PC-3 (cell line): ENCODE measurements around the gene VSX1. TPM values are rescaled to one million over a fixed set of nuclear protein-coding genes. Genes with fewer than 3 reads are reported as not detected.

Experiments used
- ATAC-seq: fragments of 200-7000 bp; cut with Tn5 transposase; 2 replicates; pipeline ENCODE4 v1.9.1; 2020; ENCODE audit warnings: mild to moderate bottlenecking, moderate library complexity
- BruUV-seq: library from RNA; stranded (reverse); fragments of 400-500 nt; replicated peaks from 2 replicates; lab custom pipeline; 2021; lab: Mats Ljungman, UMichigan
- CTCF ChIA-PET: fragments of 300-600 bp; sonication (Branson Sonifier 250); formaldehyde crosslinking; loops from one replicate; lab custom pipeline; 2022; ENCODE audit warnings: antibody characterized with exemption; lab: Charles Lee
- POLR2A ChIA-PET: fragments of 300-600 bp; sonication (Branson Sonifier 250); formaldehyde crosslinking; loops from one replicate; lab custom pipeline; 2022; ENCODE audit warnings: antibody characterized with exemption; ENCODE audit not compliant: unreplicated experiment; lab: Charles Lee
- DNase-seq: peaks from one replicate; pipeline ENCODE4 v3.0.0-alpha.2; 2015
- H2AFZ ChIP-seq: fragments of 300-600 bp; sonication (generic); 2 replicates; pipeline ENCODE4 v1.6.0; 2016; ENCODE audit warnings: antibody characterized with exemption, low read length
- H3F3A ChIP-seq: fragments of 300-600 bp; sonication (generic); one replicate; pipeline ENCODE4 v1.6.0; 2017; ENCODE audit warnings: antibody characterized with exemption, low read length, control low read depth, mild to moderate bottlenecking; ENCODE audit not compliant: unreplicated experiment
- H3K27ac ChIP-seq: fragments of 300-600 bp; sonication (generic); 2 replicates; pipeline ENCODE4 v1.5.1; 2016; ENCODE audit warnings: mild to moderate bottlenecking, low read length
- H3K27me3 ChIP-seq: fragments of 300-600 bp; sonication (generic); 2 replicates; pipeline ENCODE4 v1.6.1; 2016; ENCODE audit warnings: low read length, mixed read lengths
- H3K36me3 ChIP-seq: fragments of 300-600 bp; sonication (generic); 2 replicates; pipeline ENCODE4 v1.6.1; 2016; ENCODE audit warnings: low read depth, mixed run types, low read length, mixed read lengths
- H3K4me1 ChIP-seq: fragments of 300-600 bp; sonication (generic); 2 replicates; pipeline ENCODE4 v1.5.1; 2016; ENCODE audit warnings: low read length; ENCODE audit not compliant: insufficient read depth
- H3K4me2 ChIP-seq: fragments of 300-600 bp; sonication (generic); 2 replicates; pipeline ENCODE4 v1.6.0; 2016; ENCODE audit warnings: low read length
- H3K4me3 ChIP-seq: fragments of 300-600 bp; sonication (generic); 2 replicates; pipeline ENCODE4 v1.5.1; 2016; ENCODE audit warnings: mild to moderate bottlenecking, low read length, mixed read lengths
- H3K79me2 ChIP-seq: fragments of 300-600 bp; sonication (generic); 2 replicates; pipeline ENCODE4 v1.6.1; 2017; ENCODE audit warnings: low read length, mixed read lengths
- H3K9ac ChIP-seq: fragments of 300-600 bp; sonication (generic); 2 replicates; pipeline ENCODE4 v1.6.0; 2016; ENCODE audit warnings: mild to moderate bottlenecking, low read length
- H3K9me2 ChIP-seq: fragments of 300-600 bp; sonication (generic); replicated peaks from 2 replicates; pipeline ENCODE4 v1.6.1; 2016; ENCODE audit warnings: mixed run types, low read length, mixed read lengths
- H3K9me3 ChIP-seq: fragments of 300-600 bp; sonication (generic); 2 replicates; pipeline ENCODE4 v1.6.1; 2016; ENCODE audit warnings: low read length, mixed read lengths
- H4K20me1 ChIP-seq: fragments of 300-600 bp; sonication (generic); 2 replicates; pipeline ENCODE4 v1.6.1; 2016; ENCODE audit warnings: low read length, mixed read lengths
- EZH2 ChIP-seq: fragments of 300-600 bp; sonication (generic); IDR thresholded peaks from one replicate; pipeline ENCODE4 v1.6.1; 2017; ENCODE audit warnings: antibody characterized with exemption, mild to moderate bottlenecking, low read length; ENCODE audit not compliant: unreplicated experiment
- EZH2phosphoT487 ChIP-seq: fragments of 300-600 bp; sonication (generic); IDR thresholded peaks from 2 replicates; pipeline ENCODE4 v1.6.1; 2018; ENCODE audit warnings: mild to moderate bottlenecking, antibody characterized with exemption, low read length, borderline replicate concordance
- intact Hi-C: fragments of 100-400 bp; cut with micrococcal nuclease; formaldehyde crosslinking; loops from 2 replicates; pipeline ENCODE4 v1.9.0; 2023
- total RNA-seq: library from RNA; depleted of rRNA; stranded (reverse); fragments of >200 nt; gene quantifications from 2 replicates; pipeline ENCODE4 v1.2.3, GENCODE V29; 2014
- TF ChIP-seq, protein P1 (sequence below): fragments of 300-600 bp; sonication (generic); conservative IDR thresholded peaks from 2 replicates; pipeline ENCODE4 v1.5.1; 2017; ENCODE audit warnings: antibody characterized with exemption, low read depth, mild to moderate bottlenecking, low read length

VSX1 gene
- total RNA-seq, 1 experiment from 2014 or later: not detected

DNA sequence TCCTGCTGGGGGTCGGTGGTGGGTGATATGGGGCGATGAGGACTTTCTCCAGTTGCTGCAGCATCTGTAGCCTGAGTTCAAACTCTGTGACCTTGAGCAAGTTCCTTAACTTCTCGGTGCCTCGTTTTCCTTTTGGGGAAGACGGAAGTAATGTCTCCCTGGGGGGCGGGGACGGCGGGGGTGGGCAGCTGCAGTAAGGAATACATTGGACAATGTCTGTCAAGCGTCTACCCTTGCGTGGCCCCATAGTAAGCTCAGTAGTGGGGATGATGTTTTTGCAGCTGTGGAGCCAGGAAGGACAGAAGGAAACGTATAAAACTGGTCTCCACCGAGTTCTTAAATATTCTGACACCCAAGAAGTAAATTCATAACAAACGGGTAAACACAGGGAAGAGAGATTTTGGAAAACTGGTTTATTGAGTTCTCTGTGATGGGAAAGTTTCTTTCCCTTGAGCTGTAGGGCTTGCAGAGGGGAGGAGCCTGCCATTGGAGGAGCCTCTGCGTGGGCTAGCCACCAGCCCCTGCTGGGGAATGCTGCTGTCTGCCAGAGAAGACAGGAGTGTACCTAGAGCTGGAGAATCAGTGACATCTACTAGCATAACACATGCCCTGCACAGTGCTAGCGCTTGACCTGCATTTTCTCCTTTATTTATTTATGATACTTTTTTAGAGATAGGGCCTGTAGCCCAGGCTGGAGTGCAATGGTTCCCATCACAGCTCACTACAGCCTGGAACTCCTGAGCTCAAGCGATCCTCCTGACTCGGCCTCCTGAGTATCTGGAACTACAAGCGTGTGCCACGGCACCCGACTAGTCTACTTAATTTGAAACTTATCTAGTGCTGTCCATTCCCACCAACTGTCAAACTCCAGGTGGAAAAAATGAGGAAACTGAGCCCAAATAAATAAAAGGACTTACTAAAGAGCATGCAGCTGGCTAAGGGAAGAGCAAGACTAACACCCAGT is 22.8 kb downstream of the VSX1 start:
- Histone ChIP-seq H3K9me2 (no peaks in the 10 kb centered on the region), H3K9ac (no peak overlapping the region), H3F3A (no peaks in the 10 kb centered on the region), H3K79me2 (no peaks in the 10 kb centered on the region), H3K9me3 (no peaks in the 10 kb centered on the region), H3K27ac (no peak overlapping the region), H2AFZ (peak overlapping the region; percentile 93), H3K4me3 (peak overlapping the region; percentile 86), H3K4me1 (peaks cover 26% of the 10 kb centered on the region), H4K20me1 (no peaks in the 10 kb centered on the region), H3K4me2 (peak overlapping the region; percentile 93), H3K36me3 (no peaks in the 10 kb centered on the region), H3K27me3 (peaks cover 29% of the 10 kb centered on the region)
- TF ChIP-seq, protein P1, sequence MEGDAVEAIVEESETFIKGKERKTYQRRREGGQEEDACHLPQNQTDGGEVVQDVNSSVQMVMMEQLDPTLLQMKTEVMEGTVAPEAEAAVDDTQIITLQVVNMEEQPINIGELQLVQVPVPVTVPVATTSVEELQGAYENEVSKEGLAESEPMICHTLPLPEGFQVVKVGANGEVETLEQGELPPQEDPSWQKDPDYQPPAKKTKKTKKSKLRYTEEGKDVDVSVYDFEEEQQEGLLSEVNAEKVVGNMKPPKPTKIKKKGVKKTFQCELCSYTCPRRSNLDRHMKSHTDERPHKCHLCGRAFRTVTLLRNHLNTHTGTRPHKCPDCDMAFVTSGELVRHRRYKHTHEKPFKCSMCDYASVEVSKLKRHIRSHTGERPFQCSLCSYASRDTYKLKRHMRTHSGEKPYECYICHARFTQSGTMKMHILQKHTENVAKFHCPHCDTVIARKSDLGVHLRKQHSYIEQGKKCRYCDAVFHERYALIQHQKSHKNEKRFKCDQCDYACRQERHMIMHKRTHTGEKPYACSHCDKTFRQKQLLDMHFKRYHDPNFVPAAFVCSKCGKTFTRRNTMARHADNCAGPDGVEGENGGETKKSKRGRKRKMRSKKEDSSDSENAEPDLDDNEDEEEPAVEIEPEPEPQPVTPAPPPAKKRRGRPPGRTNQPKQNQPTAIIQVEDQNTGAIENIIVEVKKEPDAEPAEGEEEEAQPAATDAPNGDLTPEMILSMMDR: no peak
- TF ChIP-seq EZH2 (no peak), EZH2phosphoT487 (no peak)
- CTCF ChIA-PET: interaction anchor here (1.0 to 1.7 kb wide), 2 partner anchors 64 to 65 kb away, joined by 3 to 11 read pairs; no protein-coding TSS in a partner anchor
- BruUV-seq: no TSS peak
- DNase-seq: peak; percentile 37
- intact Hi-C loops: no loop called here
- POLR2A ChIA-PET: no interaction called here
- ATAC-seq: peak; percentile 10

DNA sequence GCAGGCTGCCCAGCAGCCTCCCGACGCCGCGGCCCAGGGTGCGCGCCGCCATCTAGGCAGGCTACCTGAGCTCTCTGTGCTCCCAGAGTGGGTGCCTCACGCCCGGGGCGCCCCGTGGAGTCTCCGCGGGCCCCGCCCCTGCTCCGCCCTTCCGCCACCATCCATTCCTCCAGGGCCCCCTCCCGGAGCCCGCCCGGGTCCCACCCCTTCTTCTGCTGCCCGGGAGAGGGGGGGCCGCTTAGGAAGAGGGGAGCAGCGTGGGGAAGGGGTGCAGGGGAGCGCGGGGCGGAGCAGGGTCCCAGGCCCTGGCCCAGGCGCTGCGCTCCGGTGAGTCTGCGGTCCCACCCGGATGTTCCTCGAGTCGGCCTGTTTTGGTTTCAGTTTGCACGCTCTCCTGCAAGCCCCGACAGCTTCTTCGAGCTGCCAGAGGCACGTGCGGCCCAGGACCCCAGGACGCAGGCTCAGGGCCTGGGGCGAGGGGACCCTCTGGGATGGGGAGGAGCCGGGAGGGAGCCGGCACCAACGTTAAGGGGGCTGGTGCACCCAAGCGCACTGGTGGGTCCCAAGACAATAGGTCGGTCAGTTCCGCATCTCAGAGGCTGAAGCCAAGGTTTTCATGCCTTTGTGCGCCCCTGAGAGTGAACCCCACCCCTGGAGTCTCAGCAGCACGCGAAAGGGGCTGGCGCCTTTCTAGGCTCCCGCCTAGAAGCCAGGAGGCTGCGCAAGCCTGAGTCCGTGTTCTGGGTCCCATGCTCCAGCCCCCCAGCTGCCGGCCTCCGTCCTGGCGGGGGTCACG is 23.7 kb downstream of the VSX1 start, which contains the start of gene ACSS1:
Gene ACSS1 (minus strand): TSS at position 89 of the 796 bp plus-strand sequence. CDS start 37 bp downstream, at position 52.
- Histone ChIP-seq H3K4me1 (peaks cover 26% of the 10 kb centered on the region), H3K9me2 (no peaks in the 10 kb centered on the region), H3K27ac (no peak within 1 kb of the TSS), H3K4me3 (peak within 1 kb of the TSS; percentile 86), H3K79me2 (no peaks in the 10 kb centered on the region), H3F3A (no peaks in the 10 kb centered on the region), H2AFZ (peak within 1 kb of the TSS; percentile 93), H3K27me3 (peaks cover 21% of the 10 kb centered on the region), H3K4me2 (peak within 1 kb of the TSS; percentile 93), H4K20me1 (no peaks in the 10 kb centered on the region), H3K36me3 (no peaks in the 10 kb centered on the region), H3K9ac (peak within 1 kb of the TSS; percentile 43), H3K9me3 (no peaks in the 10 kb centered on the region)
- TF ChIP-seq, protein P1: no peak
- TF ChIP-seq EZH2phosphoT487 (no peak), EZH2 (no peak)
- intact Hi-C loops: no loop called here
- no TSS peak for BruUV-seq
- peak; percentile 31 for DNase-seq
- POLR2A ChIA-PET: no interaction called here
- CTCF ChIA-PET: interaction anchor here (1.0 to 1.7 kb wide), 2 partner anchors 63 to 65 kb away, joined by 3 to 11 read pairs; no protein-coding TSS in a partner anchor
- peak; percentile 52 for ATAC-seq
